ENCODE measurements around the gene OCA2. TPM values are rescaled to one million over a fixed set of nuclear protein-coding genes. Genes with fewer than 3 reads are reported as not detected.

The OCA2 gene
- total RNA-seq, 2 experiments from 2014 or later, result not detected

DNA sequence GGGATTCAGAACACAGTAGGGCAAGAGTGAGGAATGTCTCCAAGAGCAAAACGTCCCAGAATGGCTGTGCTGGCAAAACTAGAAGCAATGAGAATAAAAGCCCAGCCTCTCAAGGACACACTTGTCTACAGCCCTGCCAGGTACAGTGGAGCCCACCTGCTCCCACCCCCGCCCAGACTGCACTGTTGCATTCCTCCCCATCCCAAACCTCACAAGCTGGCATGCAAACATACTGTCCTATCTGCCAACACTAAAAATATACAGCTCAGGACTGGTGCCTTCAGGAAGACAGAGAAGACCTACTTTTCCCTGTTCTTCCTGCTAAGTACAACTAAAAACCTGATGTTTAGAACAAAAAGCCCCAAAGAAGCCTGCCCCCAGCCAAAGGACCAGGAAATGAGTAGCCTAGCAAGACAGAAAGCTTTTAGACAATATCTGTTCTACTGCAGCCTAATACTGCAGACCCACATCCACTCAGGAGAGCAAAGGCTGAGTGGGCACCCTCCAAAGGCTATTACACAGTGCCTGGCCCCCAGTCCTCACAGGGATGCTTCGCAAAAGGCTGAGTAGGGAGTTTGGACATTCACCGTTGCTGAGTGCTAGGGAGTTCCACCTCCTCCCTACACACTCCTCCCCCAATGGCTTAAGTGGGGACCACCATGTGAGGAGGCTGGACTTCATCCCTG lies 13.5 kb downstream of the OCA2 start:
- ChIA-PET CTCF (interaction anchor here (0.6 to 1.2 kb wide), 4 partner anchors 17 to 1335 kb away, joined by 3 to 6 read pairs (median 3); no protein-coding TSS in a partner anchor), POLR2A (no interaction called here)
- Mint-ChIP-seq H3K4me1 (peaks cover 4% of the 10 kb centered on the region), H3K4me3 (no peak overlapping the region), H3K27me3 (peaks cover 41% of the 10 kb centered on the region), H3K36me3 (ENCODE audit: low read depth) (peaks cover 8% of the 10 kb centered on the region), H3K9me3 (ENCODE audit: low read depth) (peaks cover 16% of the 10 kb centered on the region), H3K27ac (no peak overlapping the region)
- DNase-seq, result no peak
- no peak for ATAC-seq
- intact Hi-C loops (cut with DNase I, micrococcal nuclease), result loop anchor here (1.0 to 2.0 kb wide), 3 partner anchors 21 to 38 kb away; no protein-coding TSS in a partner anchor

- no peak for ATAC-seq
- no peak for DNase-seq
- Mint-ChIP-seq H3K9me3 (ENCODE audit: low read depth) (peaks cover 6% of the 10 kb centered on the region), H3K4me3 (no peak overlapping the region), H3K4me1 (peaks cover 4% of the 10 kb centered on the region), H3K27ac (no peak overlapping the region), H3K36me3 (ENCODE audit: low read depth) (no peaks in the 10 kb centered on the region), H3K27me3 (peaks cover 37% of the 10 kb centered on the region)
- intact Hi-C loops (cut with DNase I, micrococcal nuclease), result no loop called here
- ChIA-PET POLR2A (no interaction called here), CTCF (interaction anchor here (1.0 kb wide), 1 partner anchor 16 kb away, joined by 3 read pairs; no protein-coding TSS in a partner anchor)
These were observed 14.6 kb downstream of the OCA2 start for GRCh38 chr15:28084547-28084946.

GRCh38 chr15:28082891-28083684 lies 16.0 kb downstream of the OCA2 start:
- Mint-ChIP-seq H3K4me1 (peaks cover 4% of the 10 kb centered on the region), H3K36me3 (ENCODE audit: low read depth) (no peaks in the 10 kb centered on the region), H3K27ac (no peak overlapping the region), H3K9me3 (ENCODE audit: low read depth) (no peaks in the 10 kb centered on the region), H3K4me3 (no peak overlapping the region), H3K27me3 (peaks cover 28% of the 10 kb centered on the region)
- intact Hi-C loops (cut with DNase I, micrococcal nuclease), result no loop called here
- ChIA-PET POLR2A (no interaction called here), CTCF (no interaction called here)
- ATAC-seq (no peak), DNase-seq (no peak)

- Mint-ChIP-seq H3K36me3 (ENCODE audit: low read depth) (no peaks in the 10 kb centered on the region), H3K4me3 (no peak overlapping the region), H3K27me3 (peaks cover 18% of the 10 kb centered on the region), H3K4me1 (peaks cover under 1% of the 10 kb centered on the region), H3K27ac (no peak overlapping the region), H3K9me3 (ENCODE audit: low read depth) (no peaks in the 10 kb centered on the region)
- intact Hi-C loops (cut with DNase I, micrococcal nuclease), result no loop called here
- ChIA-PET POLR2A (no interaction called here), CTCF (no interaction called here)
- DNase-seq, result no peak
- no peak for ATAC-seq
These were observed 17.5 kb downstream of the OCA2 start for GRCh38 chr15:28081594-28081993.

DNA sequence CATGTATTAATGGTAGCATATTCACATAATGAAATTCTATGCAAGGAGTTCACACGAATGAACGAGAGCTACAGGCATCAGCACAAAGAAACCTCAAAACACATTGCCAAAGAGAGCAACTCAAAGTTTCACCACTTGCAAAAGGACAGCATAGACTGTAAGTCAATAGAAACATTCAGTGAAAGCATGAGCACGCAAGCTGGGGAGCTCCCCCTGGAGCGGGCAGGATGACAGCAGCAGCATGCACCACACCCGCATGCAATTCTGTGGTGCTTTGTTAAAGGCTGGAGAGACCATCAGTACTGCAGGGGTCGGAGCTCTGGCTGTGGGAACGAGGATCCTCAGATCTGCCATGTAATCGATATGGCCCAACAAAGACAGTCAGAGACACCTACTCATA lies 18.7 kb downstream of the OCA2 start:
- intact Hi-C loops (cut with DNase I, micrococcal nuclease), result no loop called here
- H3K36me3 Mint-ChIP-seq (ENCODE audit: low read depth), result no peaks in the 10 kb centered on the region
- no peak overlapping the region for H3K27ac Mint-ChIP-seq
- CTCF ChIA-PET, result no interaction called here
- H3K9me3 Mint-ChIP-seq (ENCODE audit: low read depth), result no peaks in the 10 kb centered on the region
- H3K4me1 Mint-ChIP-seq, result no peaks in the 10 kb centered on the region
- DNase-seq (no peak), ATAC-seq (no peak)
- no peak overlapping the region for H3K4me3 Mint-ChIP-seq
- peaks cover 13% of the 10 kb centered on the region for H3K27me3 Mint-ChIP-seq
- POLR2A ChIA-PET, result no interaction called here

DNA sequence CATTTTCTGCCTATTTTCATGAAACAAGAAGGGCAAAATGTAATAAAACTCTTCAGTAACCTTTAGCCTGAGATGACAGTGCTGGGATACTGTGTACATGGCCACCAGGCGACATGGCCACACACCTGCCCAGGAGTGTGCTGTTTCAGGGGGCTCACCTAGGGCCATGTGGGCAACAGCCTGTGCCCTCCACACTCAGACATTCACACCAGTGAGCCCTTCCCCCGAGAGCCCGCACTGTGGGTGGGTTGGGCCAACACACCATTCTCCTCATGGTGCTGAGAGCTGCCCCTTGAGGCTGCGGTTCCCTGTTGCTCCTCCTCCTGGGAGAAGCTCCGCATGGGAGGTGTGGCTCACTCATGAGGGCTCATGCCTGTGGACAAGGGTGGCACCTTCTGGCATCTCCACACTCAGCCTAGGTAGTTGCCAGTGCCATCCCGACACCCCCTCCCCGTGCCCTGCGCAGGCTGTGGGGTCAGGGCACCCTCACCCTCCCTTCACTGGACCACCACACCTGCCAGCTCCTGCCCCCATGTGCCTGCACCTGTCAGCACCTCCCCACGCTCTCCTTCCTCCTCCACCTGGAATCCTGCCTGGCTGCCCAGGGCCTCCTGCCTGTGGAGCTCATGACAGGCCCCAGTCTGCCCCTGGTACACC lies 19.7 kb downstream of the OCA2 start:
- no peak overlapping the region for H3K4me3 Mint-ChIP-seq
- intact Hi-C loops (cut with DNase I, micrococcal nuclease), result no loop called here
- no peak overlapping the region for H3K27ac Mint-ChIP-seq
- ChIA-PET CTCF (no interaction called here), POLR2A (no interaction called here)
- ATAC-seq, result no peak
- no peaks in the 10 kb centered on the region for H3K9me3 Mint-ChIP-seq (ENCODE audit: low read depth)
- no peaks in the 10 kb centered on the region for H3K36me3 Mint-ChIP-seq (ENCODE audit: low read depth)
- no peak for DNase-seq
- no peaks in the 10 kb centered on the region for H3K4me1 Mint-ChIP-seq
- peaks cover 10% of the 10 kb centered on the region for H3K27me3 Mint-ChIP-seq

- intact Hi-C loops (cut with DNase I, micrococcal nuclease), result no loop called here
- no peaks in the 10 kb centered on the region for H3K4me1 Mint-ChIP-seq
These were observed 20.9 kb downstream of the OCA2 start for GRCh38 chr15:28078191-28078719.

DNA sequence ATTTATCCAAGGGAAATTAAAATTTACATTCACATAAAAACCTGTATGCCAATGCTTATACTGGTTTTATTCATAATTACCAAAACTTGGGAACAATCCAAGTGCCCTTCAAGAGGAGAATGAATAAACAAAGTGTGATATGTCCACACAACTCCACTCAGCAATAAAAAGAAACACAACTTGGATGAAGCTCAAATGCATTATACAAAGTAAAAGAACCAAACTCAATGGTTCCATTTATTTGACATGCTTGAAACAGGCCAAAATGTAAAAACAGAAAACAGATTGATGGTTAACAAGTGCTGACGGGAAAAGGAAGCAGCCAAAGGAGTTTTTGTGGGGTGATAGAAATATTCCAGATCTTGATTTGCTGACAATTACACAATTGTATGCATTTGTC lies 23.5 kb downstream of the OCA2 start:
- no peak overlapping the region for H3K4me3 Mint-ChIP-seq

More at GRCh38 chr15:28078191-28078719, 20.9 kb downstream of the OCA2 start:
- ATAC-seq (no peak), DNase-seq (no peak)
- H3K36me3 Mint-ChIP-seq (ENCODE audit: low read depth), result no peaks in the 10 kb centered on the region
- no peaks in the 10 kb centered on the region for H3K9me3 Mint-ChIP-seq (ENCODE audit: low read depth)
- peaks cover 12% of the 10 kb centered on the region for H3K27me3 Mint-ChIP-seq
- ChIA-PET POLR2A (no interaction called here), CTCF (interaction anchor here (0.5 kb wide), 1 partner anchor 19 kb away, joined by 3 read pairs; no protein-coding TSS in a partner anchor)
- no peak overlapping the region for H3K4me3 Mint-ChIP-seq
- H3K27ac Mint-ChIP-seq, result no peak overlapping the region

DNA sequence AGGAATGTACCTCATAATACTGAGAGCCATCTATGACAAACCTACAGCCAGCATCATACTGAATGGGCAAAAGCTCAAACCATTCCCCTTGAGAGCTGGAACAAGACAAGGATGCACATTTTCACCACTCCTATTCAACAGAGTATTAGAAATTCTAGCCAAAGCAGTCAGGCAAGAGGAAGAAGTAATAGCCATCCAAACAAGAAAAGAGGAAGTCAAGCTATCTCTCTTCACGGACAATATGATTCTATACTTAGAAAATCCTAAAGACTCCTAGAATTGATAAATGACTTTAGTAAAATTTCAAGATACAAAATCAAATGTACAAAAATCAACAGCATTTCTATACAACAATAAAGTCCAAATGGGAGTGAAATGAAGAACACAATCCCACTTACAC lies 30.2 kb downstream of the OCA2 start:
- no peaks in the 10 kb centered on the region for H3K36me3 Mint-ChIP-seq (ENCODE audit: low read depth)
- no peaks in the 10 kb centered on the region for H3K4me1 Mint-ChIP-seq
- POLR2A ChIA-PET, result no interaction called here
- peaks cover 25% of the 10 kb centered on the region for H3K27me3 Mint-ChIP-seq
- H3K27ac Mint-ChIP-seq, result no peak overlapping the region
- no peak for DNase-seq
- CTCF ChIA-PET, result interaction anchor here (1.3 kb wide), 1 partner anchor 16 kb away, joined by 3 read pairs; no protein-coding TSS in a partner anchor
- no peak overlapping the region for H3K4me3 Mint-ChIP-seq
- H3K9me3 Mint-ChIP-seq (ENCODE audit: low read depth), result peaks cover 7% of the 10 kb centered on the region
- no peak for ATAC-seq
- intact Hi-C loops (cut with DNase I, micrococcal nuclease), result no loop called here

More for the DNA sequence above, 23.5 kb downstream of the OCA2 start:
- Mint-ChIP-seq H3K27me3 (peaks cover 17% of the 10 kb centered on the region), H3K36me3 (ENCODE audit: low read depth) (no peaks in the 10 kb centered on the region), H3K9me3 (ENCODE audit: low read depth) (no peaks in the 10 kb centered on the region), H3K27ac (no peak overlapping the region), H3K4me1 (no peaks in the 10 kb centered on the region)
- intact Hi-C loops (cut with DNase I, micrococcal nuclease), result no loop called here
- ATAC-seq, result no peak
- no peak for DNase-seq
- ChIA-PET POLR2A (no interaction called here), CTCF (no interaction called here)

DNA sequence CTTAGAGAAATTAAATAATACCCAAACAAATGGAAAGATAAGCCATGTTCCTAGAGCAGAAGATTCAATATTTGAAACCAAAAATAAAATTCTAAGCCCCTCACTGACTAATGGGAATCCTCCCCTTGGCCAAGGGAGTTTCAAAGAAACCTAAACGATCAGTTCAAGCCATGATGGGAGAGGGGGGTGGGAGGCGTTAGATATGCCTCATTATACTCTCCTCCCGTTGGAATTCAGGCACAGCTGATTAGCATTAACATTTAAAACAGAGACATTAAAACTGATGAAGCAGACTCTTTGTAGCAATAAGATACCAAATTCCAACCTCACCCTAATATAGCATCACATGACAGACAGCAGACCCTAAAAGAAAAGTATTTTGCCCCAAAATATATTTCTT lies 32.9 kb downstream of the OCA2 start:
- Mint-ChIP-seq H3K36me3 (ENCODE audit: low read depth) (no peaks in the 10 kb centered on the region), H3K4me3 (no peak overlapping the region), H3K27me3 (peaks cover 17% of the 10 kb centered on the region), H3K9me3 (ENCODE audit: low read depth) (peaks cover 13% of the 10 kb centered on the region), H3K4me1 (no peaks in the 10 kb centered on the region), H3K27ac (no peak overlapping the region)
- ChIA-PET CTCF (no interaction called here), POLR2A (no interaction called here)
- ATAC-seq, result no peak
- intact Hi-C loops (cut with DNase I, micrococcal nuclease), result no loop called here
- no peak for DNase-seq

GRCh38 chr15:28060005-28060404 lies 39.1 kb downstream of the OCA2 start:
- ATAC-seq, result no peak

More at GRCh38 chr15:28060005-28060404, 39.1 kb downstream of the OCA2 start:
- H3K4me3 Mint-ChIP-seq, result no peak overlapping the region
- no peaks in the 10 kb centered on the region for H3K4me1 Mint-ChIP-seq
- intact Hi-C loops (cut with DNase I, micrococcal nuclease), result no loop called here
- H3K9me3 Mint-ChIP-seq (ENCODE audit: low read depth), result peaks cover 17% of the 10 kb centered on the region
- peaks cover 1% of the 10 kb centered on the region for H3K27me3 Mint-ChIP-seq
- ChIA-PET POLR2A (no interaction called here), CTCF (no interaction called here)
- no peak overlapping the region for H3K27ac Mint-ChIP-seq
- H3K36me3 Mint-ChIP-seq (ENCODE audit: low read depth), result no peaks in the 10 kb centered on the region
- no peak for DNase-seq

All from activated CD4-positive, alpha-beta T cell treated with anti-CD3 and anti-CD28 coated beads for 36 hours (primary cell).